HEK293 (cell line): ENCODE results near the gene R3HDM4.

ENCODE experiments used
- AEBP2 ChIP-seq: fragments of 450-650 bp; formaldehyde crosslinking; IDR thresholded peaks from 2 replicates; pipeline ENCODE4 v1.5.1; 2016; ENCODE audit warnings: missing biosample characterization, missing genetic modification characterization, borderline replicate concordance
- BCL6B ChIP-seq: fragments of 450-650 bp; formaldehyde crosslinking; IDR thresholded peaks from 2 replicates; pipeline ENCODE4 v1.5.1; 2017; ENCODE audit warnings: missing biosample characterization, missing genetic modification characterization
- HIC1 ChIP-seq: fragments of 450-650 bp; formaldehyde crosslinking; IDR thresholded peaks from 2 replicates; pipeline ENCODE4 v1.5.1; 2016; ENCODE audit warnings: missing biosample characterization, missing genetic modification characterization
- HOXA7 ChIP-seq: sonication (generic); formaldehyde crosslinking; IDR thresholded peaks from 2 replicates; pipeline ENCODE4 v1.8.1; 2022; ENCODE audit warnings: missing genetic modification reagents, borderline replicate concordance
- INSM2 ChIP-seq: fragments of 450-650 bp; formaldehyde crosslinking; IDR thresholded peaks from 2 replicates; pipeline ENCODE4 v1.5.1; 2016; ENCODE audit warnings: missing biosample characterization, missing genetic modification characterization
- KLF7 ChIP-seq: fragments of 450-650 bp; formaldehyde crosslinking; IDR thresholded peaks from 2 replicates; pipeline ENCODE4 v1.5.1; 2016; ENCODE audit warnings: missing biosample characterization, missing genetic modification characterization, borderline replicate concordance
- KLF8 ChIP-seq: fragments of 450-650 bp; formaldehyde crosslinking; IDR thresholded peaks from 2 replicates; pipeline ENCODE4 v1.5.1; 2016; ENCODE audit warnings: missing biosample characterization, missing genetic modification characterization
- MZF1 ChIP-seq: fragments of 450-650 bp; formaldehyde crosslinking; IDR thresholded peaks from 2 replicates; pipeline ENCODE4 v1.5.1; 2017; ENCODE audit warnings: missing biosample characterization, missing genetic modification characterization, borderline replicate concordance
- SP2 ChIP-seq: fragments of 450-650 bp; formaldehyde crosslinking; IDR thresholded peaks from 2 replicates; pipeline ENCODE4 v1.5.1; 2016; ENCODE audit warnings: missing biosample characterization, missing genetic modification characterization
- SP3 ChIP-seq: fragments of 450-650 bp; formaldehyde crosslinking; IDR thresholded peaks from 2 replicates; pipeline ENCODE4 v1.5.1; 2016; ENCODE audit warnings: missing biosample characterization, missing genetic modification characterization
- ZBTB11 ChIP-seq: fragments of 450-650 bp; formaldehyde crosslinking; conservative IDR thresholded peaks from 2 replicates; pipeline ENCODE4 v1.5.1; 2016; ENCODE audit warnings: low read depth, missing biosample characterization, missing genetic modification characterization
- ZNF112 ChIP-seq: fragments of 450-650 bp; formaldehyde crosslinking; IDR thresholded peaks from 2 replicates; pipeline ENCODE4 v1.5.0; 2017; ENCODE audit warnings: missing biosample characterization, missing genetic modification characterization
- ZNF24 ChIP-seq: fragments of 450-650 bp; formaldehyde crosslinking; IDR thresholded peaks from 2 replicates; pipeline ENCODE4 v1.5.1; 2016; ENCODE audit warnings: missing biosample characterization, missing genetic modification characterization
- ZNF302 ChIP-seq: fragments of 450-650 bp; formaldehyde crosslinking; IDR thresholded peaks from 2 replicates; pipeline ENCODE4 v1.5.1; 2016; ENCODE audit warnings: missing biosample characterization, missing genetic modification characterization, low read depth
- ZNF341 ChIP-seq: fragments of 450-650 bp; formaldehyde crosslinking; IDR thresholded peaks from 2 replicates; pipeline ENCODE4; 2016; ENCODE audit warnings: low read depth, missing biosample characterization, missing genetic modification characterization
- ZNF37A ChIP-seq: fragments of 450-650 bp; IDR thresholded peaks from 2 replicates; pipeline ENCODE4 v1.5.1; 2018; ENCODE audit warnings: missing biosample characterization, missing genetic modification characterization
- ZNF518A ChIP-seq: fragments of 450-650 bp; formaldehyde crosslinking; conservative IDR thresholded peaks from 2 replicates; pipeline ENCODE4 v1.5.1; 2016; ENCODE audit warnings: low read depth, missing biosample characterization, missing genetic modification characterization
- ZNF600 ChIP-seq: fragments of 450-650 bp; formaldehyde crosslinking; IDR thresholded peaks from 2 replicates; pipeline ENCODE4 v1.5.1; 2016; ENCODE audit warnings: missing biosample characterization, missing genetic modification characterization
- ZNF639 ChIP-seq: fragments of 450-650 bp; formaldehyde crosslinking; IDR thresholded peaks from 2 replicates; pipeline ENCODE4 v1.5.1; 2016; ENCODE audit warnings: missing biosample characterization, missing genetic modification characterization
- ZNF701 ChIP-seq: fragments of 450-650 bp; formaldehyde crosslinking; IDR thresholded peaks from 2 replicates; pipeline ENCODE4 v1.5.1; 2016; ENCODE audit warnings: missing biosample characterization, missing genetic modification characterization
- ZNF747 ChIP-seq: fragments of 450-650 bp; formaldehyde crosslinking; IDR thresholded peaks from 2 replicates; pipeline ENCODE4 v1.5.1; 2016; ENCODE audit warnings: missing biosample characterization, missing genetic modification characterization

Gene R3HDM4

GRCh38 chr19:919199-920050, 6.4 kb upstream of the R3HDM4 start (continued):
- TF ChIP-seq INSM2 (tag by site-specific recombination): no peak
- TF ChIP-seq ZNF600: peak; percentile 26
- no peak for TF ChIP-seq ZBTB11 (tag by site-specific recombination)
- no peak; the same call in 1 of the 2 replicates for TF ChIP-seq SP2
- TF ChIP-seq ZNF112 (tag by site-specific recombination): no peak
- no peak for TF ChIP-seq ZNF518A (tag by site-specific recombination)
- no peak; the same call in none of the 2 replicates for TF ChIP-seq SP3 (tag by site-specific recombination)
- no peak for TF ChIP-seq BCL6B (tag by site-specific recombination)
- peak; percentile 77; the same call in 1 of the 2 replicates for TF ChIP-seq ZNF24
- TF ChIP-seq HOXA7 (CRISPR knock-in tag): no peak
- no peak for TF ChIP-seq KLF7 (tag by site-specific recombination)
- no peak for TF ChIP-seq ZNF341 (tag by site-specific recombination)
- peak; percentile 59; the same call in 1 of the 2 replicates for TF ChIP-seq HIC1 (tag by site-specific recombination)
- TF ChIP-seq ZNF37A (tag by site-specific recombination): no peak
- TF ChIP-seq ZNF701 (tag by site-specific recombination): no peak
- no peak for TF ChIP-seq ZNF302 (tag by site-specific recombination)
- TF ChIP-seq KLF8 (tag by site-specific recombination): peak; percentile 33; the same call in 1 of the 2 replicates
- TF ChIP-seq AEBP2 (tag by site-specific recombination): no peak
- TF ChIP-seq ZNF639: no peak
- TF ChIP-seq ZNF747: no peak
- TF ChIP-seq MZF1 (tag by site-specific recombination): no peak
